KMS-11 (cell line): ENCODE results near the gene PRSS21.

ENCODE experiments used
- H2AFZ ChIP-seq: fragments of 200-600 bp; sonication (generic); 2 replicates; pipeline ENCODE4 v1.6.1; 2016; ENCODE audit warnings: antibody characterized with exemption, mixed run types, low read depth
- H3K27ac ChIP-seq: fragments of 200-600 bp; sonication (generic); 2 replicates; pipeline ENCODE4 v1.6.1; 2016; ENCODE audit warnings: mild to moderate bottlenecking, mixed run types
- H3K27me3 ChIP-seq: fragments of 200-600 bp; sonication (generic); 2 replicates; pipeline ENCODE4 v1.6.1; 2017; ENCODE audit warnings: mild to moderate bottlenecking, low read depth, mixed run types, moderate library complexity; ENCODE audit not compliant: insufficient read depth
- H3K36me3 ChIP-seq: fragments of 200-600 bp; sonication (generic); 2 replicates; pipeline ENCODE4 v1.6.1; 2017; ENCODE audit warnings: mild to moderate bottlenecking, mixed run types; ENCODE audit not compliant: insufficient read depth
- H3K4me1 ChIP-seq: fragments of 200-600 bp; sonication (generic); 2 replicates; pipeline ENCODE4 v1.6.1; 2016; ENCODE audit warnings: mild to moderate bottlenecking, low read depth, mixed run types; ENCODE audit not compliant: poor library complexity, severe bottlenecking
- H3K4me2 ChIP-seq: fragments of 200-600 bp; sonication (generic); 2 replicates; pipeline ENCODE4 v1.7.0; 2016; ENCODE audit warnings: mild to moderate bottlenecking, mixed run types
- H3K4me3 ChIP-seq: fragments of 200-600 bp; sonication (generic); IDR thresholded peaks from 2 replicates; pipeline ENCODE4 v1.6.1; 2017; ENCODE audit warnings: low read depth, low read length, mixed read lengths; ENCODE audit not compliant: insufficient read depth
- H3K79me2 ChIP-seq: fragments of 200-600 bp; sonication (generic); 2 replicates; pipeline ENCODE4 v1.6.1; 2016; ENCODE audit warnings: low read depth, mixed run types; ENCODE audit not compliant: insufficient read depth
- H3K9ac ChIP-seq: fragments of 200-600 bp; sonication (generic); 2 replicates; pipeline ENCODE4 v1.6.1; 2016; ENCODE audit warnings: mild to moderate bottlenecking, mixed run types
- H4K20me1 ChIP-seq: fragments of 200-600 bp; sonication (generic); 2 replicates; pipeline ENCODE4 v1.6.1; 2016; ENCODE audit warnings: mild to moderate bottlenecking, mixed run types; ENCODE audit not compliant: insufficient read depth
- CTCF ChIP-seq: fragments of 200-600 bp; sonication (generic); conservative IDR thresholded peaks from 2 replicates; pipeline ENCODE4 v1.6.1; 2017; ENCODE audit warnings: low read depth, mild to moderate bottlenecking, antibody characterized with exemption, low read length, moderate library complexity, mixed read lengths

PRSS21 gene

GRCh38 chr16:2777231-2777902 is 39.7 kb upstream of the PRSS21 start, which contains the start of gene ELOB:
ELOB (minus strand) TSS chr16:2777280; CDS start chr16:2777239, 41 bp downstream.
- no peaks in the 10 kb centered on the region for H3K36me3 ChIP-seq
- H2AFZ ChIP-seq: peak within 1 kb of the TSS; percentile 77
- peak within 1 kb of the TSS; percentile 100 for H3K9ac ChIP-seq
- no peaks in the 10 kb centered on the region for H3K27me3 ChIP-seq
- H3K27ac ChIP-seq: peak within 1 kb of the TSS; percentile 95
- no peak within 1 kb of the TSS for H3K4me3 ChIP-seq
- no peak for TF ChIP-seq CTCF
- peaks cover 27% of the 10 kb centered on the region for H3K79me2 ChIP-seq
- H4K20me1 ChIP-seq: no peaks in the 10 kb centered on the region
- H3K4me2 ChIP-seq: peak within 1 kb of the TSS; percentile 98
- peaks cover 36% of the 10 kb centered on the region for H3K4me1 ChIP-seq

GRCh38 chr16:2777903-2778629 is 39.0 kb upstream of the PRSS21 start:
- peak overlapping the region; percentile 95 for H3K27ac ChIP-seq
- peak overlapping the region; percentile 96 for H3K4me2 ChIP-seq
- no peaks in the 10 kb centered on the region for H3K27me3 ChIP-seq
- H2AFZ ChIP-seq: peak overlapping the region; percentile 77
- H3K4me3 ChIP-seq: no peak overlapping the region
- H3K9ac ChIP-seq: peak overlapping the region; percentile 100
- H3K4me1 ChIP-seq: peaks cover 36% of the 10 kb centered on the region
- no peak for TF ChIP-seq CTCF
- H3K79me2 ChIP-seq: peaks cover 27% of the 10 kb centered on the region
- no peaks in the 10 kb centered on the region for H4K20me1 ChIP-seq
- no peaks in the 10 kb centered on the region for H3K36me3 ChIP-seq

- Histone ChIP-seq H3K36me3 (no peaks in the 10 kb centered on the region), H3K27me3 (no peaks in the 10 kb centered on the region; the same call in 1 of the 2 replicates), H3K27ac (no peak overlapping the region), H4K20me1 (no peaks in the 10 kb centered on the region), H2AFZ (no peak overlapping the region), H3K4me2 (peak overlapping the region; percentile 96; the same call in 1 of the 2 replicates), H3K79me2 (peaks cover 27% of the 10 kb centered on the region), H3K4me1 (peaks cover 34% of the 10 kb centered on the region), H3K9ac (no peak overlapping the region), H3K4me3 (no peak overlapping the region)
- TF ChIP-seq CTCF: no peak
Measured at GRCh38 chr16:2778630-2778958, 38.4 kb upstream of the PRSS21 start.

- no peak overlapping the region for H3K9ac ChIP-seq
- no peaks in the 10 kb centered on the region for H4K20me1 ChIP-seq
- no peaks in the 10 kb centered on the region; the same call in 1 of the 2 replicates for H3K27me3 ChIP-seq
- peaks cover 27% of the 10 kb centered on the region for H3K79me2 ChIP-seq
- no peak overlapping the region for H2AFZ ChIP-seq
- no peak overlapping the region for H3K4me3 ChIP-seq
- peaks cover 27% of the 10 kb centered on the region for H3K4me1 ChIP-seq
- H3K27ac ChIP-seq: no peak overlapping the region
- H3K4me2 ChIP-seq: no peak overlapping the region
- no peak for TF ChIP-seq CTCF
- no peaks in the 10 kb centered on the region for H3K36me3 ChIP-seq
Measured at GRCh38 chr16:2779151-2779920, 37.7 kb upstream of the PRSS21 start.
